ENCODE measurements around the gene FAM151B. TPM values are rescaled to one million over a fixed set of nuclear protein-coding genes. Genes with fewer than 3 reads are reported as not detected.
"Not testable (repeated sequence)": the region's sequence is repeated elsewhere in the genome, so short reads cannot be mapped to it uniquely, and the experiment has no call there.

The FAM151B gene
- total RNA-seq, 1 donor from 2014 or later, result 11.1 TPM

GRCh38 chr5:80503641-80504040, 15.7 kb downstream of the FAM151B start:
- DNase-seq (ENCODE audit: low spot score), result no peak

DNA sequence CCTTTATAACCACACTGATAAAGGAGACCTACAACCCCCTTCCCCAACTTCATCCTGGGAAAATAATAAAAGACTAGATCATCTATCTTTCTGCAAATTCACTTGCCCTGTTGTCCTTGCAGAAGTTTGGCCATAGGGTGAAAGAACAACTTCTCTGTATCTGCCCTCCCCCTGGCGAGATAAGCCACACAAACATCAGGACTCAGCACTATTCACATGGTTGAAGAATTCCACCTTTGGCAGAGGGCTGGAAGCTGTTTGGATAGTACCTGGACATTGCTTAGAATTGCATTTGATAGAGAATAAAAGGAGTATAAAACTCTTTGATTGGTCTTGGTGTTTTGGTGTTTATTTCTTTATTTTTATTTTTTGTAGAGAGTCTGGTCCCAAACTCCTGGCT, 16.9 kb downstream of the FAM151B start:
- DNase-seq (ENCODE audit: low spot score), result no peak

DNA sequence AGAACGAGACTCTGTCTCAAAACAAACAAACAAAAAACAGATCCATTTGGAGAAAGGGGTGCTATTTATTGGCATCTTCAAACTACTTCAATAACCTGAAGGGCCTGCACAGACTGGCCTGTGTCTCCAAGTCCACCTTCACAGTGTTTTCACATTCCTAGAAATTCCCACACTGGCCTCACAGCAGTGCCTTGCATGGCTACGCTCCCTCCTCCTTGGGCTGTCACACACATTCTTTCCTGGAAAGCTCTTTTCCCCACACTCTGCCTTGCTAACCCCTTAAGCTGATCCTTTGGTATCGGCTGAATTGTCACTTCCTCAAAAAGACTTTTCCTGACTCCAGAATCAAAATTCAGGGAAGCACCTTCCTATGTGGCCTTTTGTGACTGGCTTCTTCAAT, 19.8 kb downstream of the FAM151B start:
- no peak for DNase-seq (ENCODE audit: low spot score)

DNA sequence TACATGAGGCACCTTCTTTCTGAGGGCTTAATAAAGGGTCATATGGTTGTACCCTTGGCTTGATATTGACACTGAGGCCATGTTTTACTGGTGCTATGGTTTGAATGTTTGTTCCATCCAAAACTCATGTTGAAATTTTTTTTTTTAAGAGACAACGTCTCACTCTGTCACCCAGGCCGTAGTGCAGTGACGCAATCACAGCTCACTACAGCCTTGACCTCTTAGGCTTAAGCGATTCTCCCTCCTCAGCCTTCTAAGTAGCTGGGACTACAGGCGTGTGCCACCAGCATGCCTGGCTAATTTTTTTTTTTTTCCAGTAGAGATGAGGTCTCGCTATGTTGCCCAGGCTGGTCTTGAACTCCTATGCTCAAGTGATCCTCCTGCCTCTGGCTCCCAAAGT, 20.9 kb downstream of the FAM151B start:
- no peak for DNase-seq (ENCODE audit: low spot score)

DNA sequence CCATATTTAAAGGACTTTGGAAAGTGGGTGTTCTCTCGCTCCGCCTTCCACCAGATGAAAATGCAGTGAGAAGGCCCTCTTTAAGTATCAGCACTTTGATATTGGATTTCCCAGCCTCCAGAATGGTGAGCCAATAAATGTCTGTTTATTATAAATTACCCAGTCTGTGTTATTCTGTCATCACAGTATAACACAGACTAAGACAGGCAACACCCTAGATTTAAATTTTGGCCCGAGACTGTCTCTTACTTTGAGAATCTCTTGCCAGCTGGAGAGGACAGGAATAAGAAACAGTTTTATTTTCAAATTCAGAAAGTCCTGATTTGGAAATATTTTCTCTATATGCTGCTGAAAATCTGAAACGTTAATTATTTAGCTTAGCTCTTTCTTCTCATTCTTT, 21.5 kb downstream of the FAM151B start:
- peak; percentile 59 for DNase-seq (ENCODE audit: low spot score)

DNA sequence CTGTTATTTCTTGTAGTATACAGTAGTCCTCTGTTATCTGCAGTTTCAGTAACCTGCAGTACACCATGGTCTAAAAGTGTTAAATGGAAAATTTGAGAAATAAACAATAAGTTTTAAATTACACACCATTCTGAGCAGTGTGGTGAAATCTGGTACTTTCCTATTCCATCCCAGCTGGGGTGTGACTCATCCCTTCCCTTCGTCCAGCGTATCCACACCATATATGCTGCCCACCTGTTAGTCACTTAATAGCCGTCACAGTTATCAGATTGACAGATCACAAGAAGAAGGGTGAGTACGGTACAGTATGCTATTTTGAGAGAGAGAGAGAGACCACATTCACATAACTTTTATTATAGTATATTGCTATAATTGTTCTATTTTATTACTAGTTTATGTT, 28.9 kb downstream of the FAM151B start:
- no peak for DNase-seq (ENCODE audit: low spot score)

- DNase-seq (ENCODE audit: low spot score), result peak; percentile 12
Measured at GRCh38 chr5:80540691-80541090, 52.8 kb downstream of the FAM151B start.

GRCh38 chr5:80541392-80541791, 53.5 kb downstream of the FAM151B start:
- DNase-seq (ENCODE audit: low spot score), result peak; percentile 49

GRCh38 chr5:80554646-80555045, 66.7 kb downstream of the FAM151B start:
- DNase-seq (ENCODE audit: low spot score), result no peak

- DNase-seq (ENCODE audit: low spot score), result no peak
Measured at GRCh38 chr5:80555099-80555498, 67.2 kb downstream of the FAM151B start.

DNA sequence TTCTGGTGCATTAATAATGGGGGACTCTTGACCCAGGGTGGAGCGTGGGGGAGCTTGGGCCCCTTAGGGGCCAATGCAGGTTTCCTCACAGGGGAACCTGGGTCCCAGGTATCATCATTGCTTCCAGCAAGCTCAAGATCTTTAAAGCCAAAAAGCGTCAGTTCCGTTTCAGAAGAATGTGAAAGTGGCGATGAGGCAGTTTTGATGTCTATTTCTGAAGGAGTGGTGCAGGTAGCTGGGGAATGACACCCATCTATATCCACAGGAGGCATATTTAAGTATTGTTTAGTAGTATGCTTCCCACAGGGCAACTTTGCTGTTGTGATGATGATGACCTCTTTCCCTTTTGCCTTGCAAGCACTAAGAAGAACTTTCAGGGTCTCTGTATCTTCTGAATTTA, 71.3 kb downstream of the FAM151B start:
- no peak for DNase-seq (ENCODE audit: low spot score)

DNA sequence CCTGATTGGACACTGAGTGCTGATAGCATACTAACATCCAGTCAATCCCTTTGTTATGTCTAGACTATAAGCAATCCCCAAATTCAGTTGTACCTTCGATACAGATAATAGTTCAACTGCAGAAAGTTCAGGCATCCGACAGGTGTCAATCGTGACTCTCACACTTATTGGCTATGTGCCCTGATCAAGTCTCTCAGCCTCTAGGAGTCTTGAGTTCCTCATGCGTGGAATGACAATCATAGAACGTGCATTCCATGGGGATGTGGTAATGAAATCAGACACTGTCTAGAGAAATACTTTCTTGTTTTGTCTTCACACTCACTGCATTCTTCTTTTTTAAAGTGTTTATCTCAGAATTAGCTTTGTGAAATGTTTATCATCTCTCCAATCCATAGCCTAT, 77.4 kb downstream of the FAM151B start:
- no peak for DNase-seq (ENCODE audit: low spot score)

DNA sequence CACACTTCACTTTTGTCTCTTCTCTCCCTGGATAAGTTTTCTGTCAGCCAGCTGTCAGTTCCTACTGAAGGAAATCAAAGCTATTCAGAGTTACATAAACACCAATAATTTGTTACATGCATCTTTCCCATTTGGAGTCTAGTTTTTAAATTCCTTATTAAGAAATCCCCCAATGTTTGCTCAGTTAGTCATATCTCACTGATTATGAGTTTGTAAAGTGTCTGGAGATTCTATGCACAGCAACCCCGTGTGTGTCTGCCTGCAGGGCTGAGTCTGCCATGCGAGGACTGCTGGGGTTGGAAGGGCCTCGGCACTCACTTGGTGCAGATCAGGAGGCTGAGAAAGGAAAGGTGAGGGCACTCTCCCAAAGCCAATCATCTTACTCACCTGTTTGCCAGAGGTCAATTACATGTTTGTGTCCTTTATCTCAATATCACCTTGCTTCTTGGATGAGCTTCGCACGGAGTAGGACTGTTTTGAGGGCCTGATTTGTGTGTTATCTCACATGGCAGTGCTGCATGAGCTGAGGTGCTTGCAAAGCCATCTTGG, 78.9 kb downstream of the FAM151B start:
- DNase-seq (ENCODE audit: low spot score), result no peak

GRCh38 chr5:80568251-80568650, 80.4 kb downstream of the FAM151B start:
- DNase-seq (ENCODE audit: low spot score), result no peak

- no peak for DNase-seq (ENCODE audit: low spot score)
Measured at GRCh38 chr5:80569086-80569960, 81.4 kb downstream of the FAM151B start.

DNA sequence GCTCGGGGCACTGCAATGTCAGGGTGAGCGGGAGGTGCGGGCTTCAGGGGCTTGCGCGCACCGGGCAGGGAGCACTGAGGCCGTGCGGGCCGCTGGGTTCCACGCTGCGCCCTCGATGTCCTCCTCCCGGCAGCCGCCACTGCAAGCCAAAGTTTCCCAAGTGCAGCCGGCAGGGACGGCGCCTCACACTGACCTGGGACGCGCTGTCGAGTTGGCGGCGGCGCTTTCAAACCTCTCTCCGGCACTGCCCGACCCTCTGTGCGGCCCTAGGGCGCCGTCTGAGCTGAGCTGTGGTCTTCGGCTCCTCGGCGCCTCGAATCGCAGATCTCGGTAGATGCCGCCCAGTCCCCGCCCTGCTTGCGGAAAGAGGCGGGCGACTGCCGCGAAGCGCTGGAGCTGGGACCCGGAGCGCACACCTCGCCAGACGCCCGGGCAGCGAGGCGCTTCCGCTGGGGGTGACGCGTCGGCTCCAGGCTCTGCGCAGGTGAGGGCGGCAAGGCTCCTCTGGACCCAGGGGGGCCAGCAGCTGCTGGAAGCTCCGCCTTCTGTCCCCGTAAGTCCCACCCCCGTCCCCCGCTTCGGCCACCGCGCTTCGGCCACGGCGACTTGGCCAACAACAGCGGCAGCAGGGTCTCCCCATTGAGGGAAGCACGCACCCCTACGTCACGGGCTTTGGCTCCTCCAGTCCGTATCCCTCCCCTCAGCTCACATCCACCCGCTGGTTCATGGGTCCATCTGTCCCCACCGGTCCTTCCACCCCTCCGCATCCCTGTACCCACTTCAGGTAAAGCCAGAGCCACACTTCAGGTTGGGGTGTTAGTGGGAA, 82.3 kb downstream of the FAM151B start, which contains the start of gene ANKRD34B:
ANKRD34B (minus strand) TSS at position 320 of the 826 bp plus-strand sequence. CDS start 10,261 bp downstream, outside the sequence.
- DNase-seq (ENCODE audit: low spot score), result no peak

DNA sequence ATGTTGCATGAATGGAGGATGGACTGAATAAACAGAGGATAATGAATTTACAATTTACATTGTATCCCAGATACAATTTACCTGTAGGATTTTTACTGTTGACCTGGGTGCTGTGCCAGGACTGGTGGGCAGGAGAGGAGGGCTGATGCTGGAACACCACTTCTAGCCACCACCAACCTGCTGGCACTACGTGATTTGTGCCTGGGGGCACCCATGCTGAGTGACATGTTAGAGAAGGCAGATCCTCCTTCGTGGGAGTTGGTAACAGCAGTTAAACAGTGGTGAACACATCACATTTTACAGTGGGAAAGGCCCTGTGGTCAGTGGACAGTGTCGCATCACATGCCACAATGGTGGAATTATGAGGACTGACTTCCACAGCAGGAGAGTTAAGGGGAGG, 85.2 kb downstream of the FAM151B start:
- no peak for DNase-seq (ENCODE audit: low spot score)

GRCh38 chr5:80576383-80576782, 88.5 kb downstream of the FAM151B start:
- DNase-seq (ENCODE audit: low spot score), result no peak

GRCh38 chr5:80577707-80578106, 89.8 kb downstream of the FAM151B start:
- DNase-seq (ENCODE audit: low spot score), result no peak

DNA sequence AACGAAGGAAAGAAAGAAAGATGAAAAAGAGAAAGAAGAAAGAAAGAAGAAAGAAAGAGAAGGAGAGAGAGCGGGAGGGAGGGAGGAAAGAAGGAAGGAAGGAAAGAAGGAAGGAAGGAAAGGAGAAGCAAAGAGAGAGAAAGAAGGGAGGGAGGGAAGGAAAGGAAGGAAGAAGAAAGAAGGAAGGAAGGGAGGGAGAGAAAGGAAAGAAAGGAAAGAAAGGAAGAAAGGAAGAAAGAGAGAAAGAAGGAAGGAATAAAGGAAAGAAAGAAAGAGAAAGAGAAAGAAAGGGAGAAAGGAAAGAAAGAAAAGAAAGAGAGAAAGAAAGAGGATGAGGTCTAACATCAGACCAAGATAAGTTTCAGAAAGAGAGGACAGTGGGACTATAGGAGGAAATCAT, 91.2 kb downstream of the FAM151B start:
- DNase-seq (ENCODE audit: low spot score), result no peak

- DNase-seq (ENCODE audit: low spot score), result not testable (repeated sequence)
Measured at GRCh38 chr5:80580291-80580690, 92.4 kb downstream of the FAM151B start.

DNA sequence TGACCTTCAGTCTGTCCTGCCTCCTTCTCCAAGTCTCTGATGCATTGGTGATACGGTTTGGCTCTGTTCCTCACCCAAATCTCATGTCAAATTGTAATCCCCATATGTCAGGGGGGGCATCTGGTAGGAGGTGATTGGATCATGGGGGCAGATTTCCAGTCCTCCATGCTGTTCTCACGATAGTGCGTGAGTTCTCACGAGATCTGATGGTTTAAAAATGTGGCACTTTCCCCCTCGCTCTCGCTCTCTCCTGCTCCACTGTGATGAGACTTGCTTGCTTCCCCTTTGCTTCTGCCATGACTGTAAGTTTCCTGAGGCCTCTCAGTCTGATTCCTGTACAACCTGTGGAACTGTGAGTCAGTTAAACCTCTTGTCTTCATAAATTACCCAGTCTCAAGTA, 96.9 kb downstream of the FAM151B start:
- DNase-seq (ENCODE audit: low spot score), result no peak
